Glomerular visceral epithelial cell (primary cell): ENCODE measurements around the gene DRG1.
A peak's percentile ranks its signal among the peaks of the same experiment; 100 is the strongest.
"Not testable (repeated sequence)": the region's sequence is repeated elsewhere in the genome, so short reads cannot be mapped to it uniquely, and the experiment has no call there.

ENCODE experiments used
- DNase-seq: peaks from one replicate; pipeline ENCODE4 v3.0.0-alpha.2; 2016; ENCODE audit errors: extremely low spot score

DRG1 gene

GRCh38 chr22:31442768-31443489 lies 43.5 kb downstream of the DRG1 start:
- no peak for DNase-seq

GRCh38 chr22:31443516-31443915 lies 44.1 kb downstream of the DRG1 start:
- no peak for DNase-seq

GRCh38 chr22:31445642-31446041 lies 46.2 kb downstream of the DRG1 start:
- DNase-seq, result no peak

- DNase-seq, result no peak
Observed at GRCh38 chr22:31446208-31446607, 46.8 kb downstream of the DRG1 start.

GRCh38 chr22:31446767-31447166 lies 47.4 kb downstream of the DRG1 start:
- no peak for DNase-seq

- no peak for DNase-seq
Observed at GRCh38 chr22:31447337-31447736, 47.9 kb downstream of the DRG1 start.

- DNase-seq, result no peak
Observed at GRCh38 chr22:31448382-31448781, 49.0 kb downstream of the DRG1 start.

- DNase-seq, result no peak
Observed at GRCh38 chr22:31449506-31449905, 50.1 kb downstream of the DRG1 start.

GRCh38 chr22:31451709-31452571 lies 52.5 kb downstream of the DRG1 start:
- DNase-seq, result peak; percentile 47

- DNase-seq, result no peak
Observed at GRCh38 chr22:31461699-31462098, 62.3 kb downstream of the DRG1 start.

- no peak for DNase-seq
Observed at GRCh38 chr22:31465307-31465706, 65.9 kb downstream of the DRG1 start.

- no peak for DNase-seq
Observed at GRCh38 chr22:31474743-31475142, 75.3 kb downstream of the DRG1 start.

GRCh38 chr22:31475800-31476199 lies 76.4 kb downstream of the DRG1 start:
- DNase-seq, result no peak

- no peak for DNase-seq
Observed at GRCh38 chr22:31477329-31477728, 77.9 kb downstream of the DRG1 start.

- DNase-seq, result no peak
Observed at GRCh38 chr22:31481129-31481528, 81.7 kb downstream of the DRG1 start.

- not testable (repeated sequence) for DNase-seq
Observed at GRCh38 chr22:31482470-31482869, 83.1 kb downstream of the DRG1 start.
